Measurements from ENCODE around the gene PRPS1. TPM values are rescaled to one million over a fixed set of nuclear protein-coding genes. Genes with fewer than 3 reads are reported as not detected.

PRPS1 gene
- total RNA-seq, 1 donor from 2014 or later = 264 TPM

- Mint-ChIP-seq H3K4me3 (peak overlapping the region; percentile 40), H3K9me3 (no peaks in the 10 kb centered on the region), H3K36me3 (peaks cover 3% of the 10 kb centered on the region), H3K27ac (no peak overlapping the region), H3K4me1 (no peaks in the 10 kb centered on the region), H3K27me3 (ENCODE audit: insufficient read depth, low read depth) (no peaks in the 10 kb centered on the region)
- DNase-seq (ENCODE audit: low spot score) = no peak
- no peaks in the 10 kb centered on the region for H3K9me3 ChIP-seq (ENCODE audit: low read depth)
- H3K27ac ChIP-seq = no peak overlapping the region
- H3K9ac ChIP-seq = no peak overlapping the region
- no peaks in the 10 kb centered on the region for H3F3A ChIP-seq (ENCODE audit: low read depth)
- no peak overlapping the region for H2AFZ ChIP-seq (replicated peaks)
- no peaks in the 10 kb centered on the region for H3K4me1 ChIP-seq
- TF ChIP-seq EZH2phosphoT487 (IDR thresholded peaks at IDR 0.05) = no peak
- TF ChIP-seq CTCF (IDR thresholded peaks at IDR 0.05) = no peak
- no peak for TF ChIP-seq EZH2 (IDR thresholded peaks at IDR 0.05)
- H3K4me3 ChIP-seq = no peak overlapping the region
- H3K4me2 ChIP-seq = no peak overlapping the region
- no peaks in the 10 kb centered on the region for H3K36me3 ChIP-seq
- no peaks in the 10 kb centered on the region for H3K27me3 ChIP-seq
- no peaks in the 10 kb centered on the region for H4K20me1 ChIP-seq (ENCODE audit: low read depth)
- H3K79me2 ChIP-seq (ENCODE audit: low read depth) = no peaks in the 10 kb centered on the region
Measured at GRCh38 chrX:107597791-107598190, 30.5 kb upstream of the PRPS1 start.

- Histone ChIP-seq H3K4me1 (no peaks in the 10 kb centered on the region), H4K20me1 (ENCODE audit: low read depth) (no peaks in the 10 kb centered on the region), H3K9me3 (ENCODE audit: low read depth) (no peaks in the 10 kb centered on the region), H3K4me2 (no peak overlapping the region), H3K27me3 (no peaks in the 10 kb centered on the region), H3K36me3 (no peaks in the 10 kb centered on the region), H3K9ac (no peak overlapping the region), H3K4me3 (no peak overlapping the region), H3F3A (ENCODE audit: low read depth) (no peaks in the 10 kb centered on the region), H3K27ac (no peak overlapping the region), H3K79me2 (ENCODE audit: low read depth) (no peaks in the 10 kb centered on the region), H2AFZ (replicated peaks) (peak overlapping the region; percentile 18)
- no peak overlapping the region for H3K4me3 Mint-ChIP-seq
- no peak overlapping the region for H3K27ac Mint-ChIP-seq
- no peak for DNase-seq (ENCODE audit: low spot score)
- H3K4me1 Mint-ChIP-seq = no peaks in the 10 kb centered on the region
- no peak for TF ChIP-seq CTCF (IDR thresholded peaks at IDR 0.05)
- no peak for TF ChIP-seq EZH2 (IDR thresholded peaks at IDR 0.05)
- TF ChIP-seq EZH2phosphoT487 (IDR thresholded peaks at IDR 0.05) = no peak
- H3K9me3 Mint-ChIP-seq = no peaks in the 10 kb centered on the region
- H3K27me3 Mint-ChIP-seq (ENCODE audit: insufficient read depth, low read depth) = peaks cover 2% of the 10 kb centered on the region
- H3K36me3 Mint-ChIP-seq = no peaks in the 10 kb centered on the region
Measured at GRCh38 chrX:107599450-107599861, 28.9 kb upstream of the PRPS1 start.

- peaks cover 2% of the 10 kb centered on the region for H3K27me3 Mint-ChIP-seq (ENCODE audit: insufficient read depth, low read depth)
- H3K9me3 Mint-ChIP-seq = no peaks in the 10 kb centered on the region
Measured at GRCh38 chrX:107600366-107600765, 27.9 kb upstream of the PRPS1 start.

More at GRCh38 chrX:107600366-107600765, 27.9 kb upstream of the PRPS1 start:
- H3F3A ChIP-seq (ENCODE audit: low read depth) = no peaks in the 10 kb centered on the region
- H3K36me3 Mint-ChIP-seq = no peaks in the 10 kb centered on the region
- H3K4me3 Mint-ChIP-seq = no peak overlapping the region
- no peaks in the 10 kb centered on the region for H3K4me1 Mint-ChIP-seq
- no peak for DNase-seq (ENCODE audit: low spot score)
- H3K4me2 ChIP-seq = no peak overlapping the region
- H3K27ac ChIP-seq = no peak overlapping the region
- no peaks in the 10 kb centered on the region for H3K27me3 ChIP-seq
- H4K20me1 ChIP-seq (ENCODE audit: low read depth) = no peaks in the 10 kb centered on the region
- H3K27ac Mint-ChIP-seq = no peak overlapping the region
- H3K79me2 ChIP-seq (ENCODE audit: low read depth) = no peaks in the 10 kb centered on the region
- no peak for TF ChIP-seq EZH2 (IDR thresholded peaks at IDR 0.05)
- no peak for TF ChIP-seq EZH2phosphoT487 (IDR thresholded peaks at IDR 0.05)
- TF ChIP-seq CTCF (IDR thresholded peaks at IDR 0.05) = no peak
- no peak overlapping the region for H3K9ac ChIP-seq
- no peaks in the 10 kb centered on the region for H3K9me3 ChIP-seq (ENCODE audit: low read depth)
- no peak overlapping the region for H3K4me3 ChIP-seq
- no peaks in the 10 kb centered on the region for H3K36me3 ChIP-seq
- no peaks in the 10 kb centered on the region for H3K4me1 ChIP-seq
- H2AFZ ChIP-seq (replicated peaks) = no peak overlapping the region
